Lower leg skin (tissue), 4 donors: Measurements from ENCODE around the gene CDV3. TPM values are rescaled to one million over a fixed set of nuclear protein-coding genes. Genes with fewer than 3 reads are reported as not detected.

Experiments used
- DNase-seq, 2 donors: peaks; one replicate each; pipeline ENCODE4 v3.0.0-alpha.2; 2019; ENCODE audit warnings: low spot score in 2 of 2
- H3K4me3 ChIP-seq: fragments of 200-600 bp; sonication (generic); 2 replicates; pipeline ENCODE4 v1.5.1; 2017; ENCODE audit warnings: mild to moderate bottlenecking, low read depth; ENCODE audit not compliant: poor library complexity, severe bottlenecking
- POLR2A ChIP-seq, 2 donors: fragments of 450-650 bp; IDR thresholded peaks; one replicate each; pipeline ENCODE4 v1.6.1; 2016 to 2017; ENCODE audit warnings: antibody characterized with exemption in 2 of 2, mild to moderate bottlenecking in 1 of 2, moderate library complexity in 1 of 2
- WGBS, 2 donors: methylation state at CpG; one replicate each; pipeline ENCODE4 v1.1.5; 2018; 5-methylcytosine and 5-hydroxymethylcytosine counted together
- intact Hi-C: fragments of 100-400 bp; cut with DNase I; formaldehyde crosslinking; loops from one replicate; pipeline ENCODE4 v1.15.0; 2023; ENCODE audit warnings: low total_unique reads
- total RNA-seq, 4 donors: library from RNA; depleted of rRNA; stranded (reverse); fragments of >200 nt; gene quantifications; one replicate each; pipeline ENCODE4 v1.1.0, GENCODE V29; 2016
- TF ChIP-seq, protein P1 (sequence below), 3 donors: fragments of 450-650 bp; IDR thresholded peaks; one replicate each; pipeline ENCODE4 v1.5.1; 2016; ENCODE audit warnings: antibody characterized with exemption in 3 of 3, mild to moderate bottlenecking in 3 of 3, moderate library complexity in 2 of 3

CDV3 gene
- total RNA-seq, 4 donors from 2014 or later, result 84.1 to 113 (median 103) TPM

DNA sequence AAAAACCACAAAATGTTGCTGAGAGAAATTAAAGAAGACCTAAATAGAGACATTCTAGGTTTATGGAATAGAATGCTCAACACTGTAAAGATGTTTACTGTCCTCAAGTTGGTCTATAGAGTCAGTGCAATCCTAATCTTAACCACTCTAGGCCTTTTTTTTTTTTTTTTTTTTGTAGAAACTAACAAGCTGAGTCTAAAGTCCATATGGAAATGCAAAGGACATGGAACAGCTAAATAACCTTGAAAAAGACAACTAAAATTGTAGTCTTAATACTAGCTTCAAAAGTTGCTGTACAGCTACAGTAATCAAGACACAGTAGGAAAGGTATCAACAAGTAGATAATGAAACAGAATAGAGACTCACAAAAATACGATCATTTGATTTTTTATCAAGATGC, 32.9 kb downstream of the CDV3 start:
- TF ChIP-seq, protein P1, sequence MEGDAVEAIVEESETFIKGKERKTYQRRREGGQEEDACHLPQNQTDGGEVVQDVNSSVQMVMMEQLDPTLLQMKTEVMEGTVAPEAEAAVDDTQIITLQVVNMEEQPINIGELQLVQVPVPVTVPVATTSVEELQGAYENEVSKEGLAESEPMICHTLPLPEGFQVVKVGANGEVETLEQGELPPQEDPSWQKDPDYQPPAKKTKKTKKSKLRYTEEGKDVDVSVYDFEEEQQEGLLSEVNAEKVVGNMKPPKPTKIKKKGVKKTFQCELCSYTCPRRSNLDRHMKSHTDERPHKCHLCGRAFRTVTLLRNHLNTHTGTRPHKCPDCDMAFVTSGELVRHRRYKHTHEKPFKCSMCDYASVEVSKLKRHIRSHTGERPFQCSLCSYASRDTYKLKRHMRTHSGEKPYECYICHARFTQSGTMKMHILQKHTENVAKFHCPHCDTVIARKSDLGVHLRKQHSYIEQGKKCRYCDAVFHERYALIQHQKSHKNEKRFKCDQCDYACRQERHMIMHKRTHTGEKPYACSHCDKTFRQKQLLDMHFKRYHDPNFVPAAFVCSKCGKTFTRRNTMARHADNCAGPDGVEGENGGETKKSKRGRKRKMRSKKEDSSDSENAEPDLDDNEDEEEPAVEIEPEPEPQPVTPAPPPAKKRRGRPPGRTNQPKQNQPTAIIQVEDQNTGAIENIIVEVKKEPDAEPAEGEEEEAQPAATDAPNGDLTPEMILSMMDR (IDR thresholded peaks at IDR 0.05), result no peak
- no peak for TF ChIP-seq POLR2A (IDR thresholded peaks at IDR 0.05)
- no peak for DNase-seq
- intact Hi-C loops, result no loop called here
- 91 to 97% methylated on average over 1 of the region's 1 CpG for WGBS, 2 donors
- no peak overlapping the region for H3K4me3 ChIP-seq

DNA sequence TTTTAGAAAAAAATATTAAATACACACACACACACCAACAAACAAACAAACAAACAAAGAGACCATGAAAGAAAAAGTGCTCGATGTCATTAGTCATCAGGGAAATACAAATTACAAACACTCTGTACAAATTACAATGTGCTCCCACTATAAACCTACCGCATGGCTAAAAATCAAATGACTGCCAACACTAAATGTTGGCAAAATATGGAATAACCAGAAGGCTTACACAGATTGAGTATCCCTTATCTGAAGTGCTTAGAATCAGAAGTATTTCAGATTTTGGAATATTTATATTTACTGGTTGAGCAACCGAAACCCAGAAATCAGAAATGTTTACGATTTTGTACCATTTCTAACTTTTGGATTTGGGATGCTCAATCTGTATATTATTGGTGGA, 33.4 kb downstream of the CDV3 start:
- no peak for DNase-seq
- TF ChIP-seq, protein P1 (IDR thresholded peaks at IDR 0.05), result no peak
- no peak for TF ChIP-seq POLR2A (IDR thresholded peaks at IDR 0.05)
- 95% methylated on average over 4 of the region's 4 CpGs for WGBS, 2 donors
- H3K4me3 ChIP-seq, result no peak overlapping the region
- intact Hi-C loops, result no loop called here

DNA sequence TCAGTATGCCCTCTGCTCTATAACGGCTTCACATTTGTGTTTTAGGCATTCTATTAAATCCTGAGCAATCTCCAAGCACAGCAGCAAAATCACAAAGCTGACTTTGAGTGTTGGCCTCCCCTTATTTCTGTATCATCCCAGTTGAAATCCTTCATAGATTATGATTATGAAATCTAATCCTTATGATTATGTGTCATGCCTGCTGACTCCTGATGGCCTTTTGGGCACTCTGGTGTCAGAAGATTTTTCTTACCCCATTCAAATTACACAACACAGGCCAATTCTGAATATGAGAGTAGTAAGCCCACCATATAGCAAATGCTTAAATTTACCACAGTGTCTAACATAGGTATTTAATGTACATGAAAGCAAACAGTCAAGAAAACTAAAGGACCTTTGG, 34.3 kb downstream of the CDV3 start:
- 95 to 100% methylated on average over 1 of the region's 1 CpG for WGBS, 2 donors
- intact Hi-C loops, result no loop called here
- H3K4me3 ChIP-seq, result no peak overlapping the region
- no peak for TF ChIP-seq POLR2A (IDR thresholded peaks at IDR 0.05)
- TF ChIP-seq, protein P1 (IDR thresholded peaks at IDR 0.05), result no peak
- no peak for DNase-seq

DNA sequence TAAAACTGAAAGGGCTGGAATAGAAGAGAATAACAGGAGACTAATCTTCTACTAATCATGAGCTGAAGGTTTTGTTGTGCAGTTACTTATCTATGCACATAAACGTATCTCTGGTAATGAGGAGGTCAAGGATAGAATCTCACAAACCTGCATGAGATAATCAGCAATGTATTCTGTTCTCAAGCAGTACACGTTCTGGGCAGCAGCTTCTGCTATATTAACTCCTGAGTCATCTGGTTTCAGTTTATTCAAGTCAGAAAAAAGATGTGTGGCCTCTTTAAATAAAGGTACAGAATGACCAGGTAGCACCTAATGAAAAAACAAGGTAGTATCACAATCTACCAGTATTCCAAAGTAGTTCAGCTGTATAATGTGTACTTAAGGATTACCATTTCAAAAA, 34.9 kb downstream of the CDV3 start:
- TF ChIP-seq POLR2A (IDR thresholded peaks at IDR 0.05), result no peak
- TF ChIP-seq, protein P1 (IDR thresholded peaks at IDR 0.05), result no peak
- H3K4me3 ChIP-seq, result no peak overlapping the region
- DNase-seq, result no peak
- WGBS, 2 donors, result 64 to 68% methylated on average over 2 of the region's 2 CpGs
- intact Hi-C loops, result no loop called here

DNA sequence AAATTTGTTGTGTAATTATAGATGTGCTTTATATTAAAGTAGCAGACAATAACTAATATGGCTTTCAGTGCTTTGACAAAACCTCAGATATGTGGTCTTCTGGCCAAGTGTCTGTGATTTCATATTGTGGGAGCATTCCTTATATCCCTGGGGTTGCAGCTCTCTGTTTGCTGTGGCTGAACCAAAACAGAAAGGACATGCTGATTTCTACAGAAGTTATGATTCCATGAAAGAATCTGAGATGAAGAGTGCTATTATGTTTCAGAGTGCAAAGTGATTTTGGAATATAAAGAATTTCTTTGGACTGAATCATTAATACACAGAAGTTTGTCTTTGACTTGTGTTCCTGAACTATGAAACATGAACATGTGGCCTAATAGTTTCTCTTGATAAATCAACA, 36.5 kb downstream of the CDV3 start:
- TF ChIP-seq POLR2A (IDR thresholded peaks at IDR 0.05), result no peak
- TF ChIP-seq, protein P1 (IDR thresholded peaks at IDR 0.05), result no peak
- no peak for DNase-seq
- no peak overlapping the region for H3K4me3 ChIP-seq
- intact Hi-C loops, result no loop called here

GRCh38 chr3:133611534-133611933, 38.0 kb downstream of the CDV3 start:
- TF ChIP-seq, protein P1 (IDR thresholded peaks at IDR 0.05), result no peak
- no peak for TF ChIP-seq POLR2A (IDR thresholded peaks at IDR 0.05)
- DNase-seq, result no peak
- no peak overlapping the region for H3K4me3 ChIP-seq
- 93 to 97% methylated on average over 2 of the region's 2 CpGs for WGBS, 2 donors
- intact Hi-C loops, result no loop called here
